ENCODE data around the gene ADCY2. TPM values are rescaled to one million over a fixed set of nuclear protein-coding genes. Genes with fewer than 3 reads are reported as not detected.

Gene ADCY2
- total and polyA plus RNA-seq, 9 of the 15 experiments (the other 6 are each of a cell fraction or from before 2014, with no cell fraction given): 0.01 to 0.15 (median 0.03) TPM; not detected in 5

- 0 out of 2 replicates have a peak, but pooled peaks have one; percentile 11 for TF ChIP-seq SMARCE1 (IDR thresholded peaks at IDR 0.05)
- TF ChIP-seq PBX2 (CRISPR knock-in tag; IDR thresholded peaks at IDR 0.05; ENCODE audit: low read depth): no peak
- no peak for TF ChIP-seq PBX2 (tag; conservative IDR thresholded peaks at IDR 0.05; ENCODE audit: low read depth)
- TF ChIP-seq HNRNPL (IDR thresholded peaks at IDR 0.05; ENCODE audit: low read depth, low read length): peak; percentile 97
- no peak for TF ChIP-seq ZNF592 (IDR thresholded peaks at IDR 0.05)
- TF ChIP-seq FOXK2 (conservative IDR thresholded peaks at IDR 0.05 in 1 of 2, IDR thresholded peaks at IDR 0.05 in 1 of 2; ENCODE audit: low read depth in 2 of 2): peak in 1 of 2 experiments; percentile 45; a peak in 2 of 4 replicates
- TF ChIP-seq RAD21 (CRISPR knock-in tag; conservative IDR thresholded peaks at IDR 0.05 in 1 of 2, IDR thresholded peaks at IDR 0.05 in 1 of 2): no peak
- TF ChIP-seq POLR3A (IDR thresholded peaks at IDR 0.05; ENCODE audit: borderline replicate concordance, extremely low read depth, insufficient read depth, insufficient read length): no peak
- no peak for TF ChIP-seq CCAR2 (IDR thresholded peaks at IDR 0.05; ENCODE audit: low read depth, low read length)
- TF ChIP-seq ZFP1 (CRISPR knock-in tag; IDR thresholded peaks at IDR 0.05): no peak
- TF ChIP-seq STAG1 (CRISPR knock-in tag; IDR thresholded peaks at IDR 0.05; ENCODE audit: borderline replicate concordance): no peak
- no peak for TF ChIP-seq HMGN3 (IDR thresholded peaks at IDR 0.05; ENCODE audit: borderline replicate concordance, extremely low read depth, insufficient read length, low read depth, low read length)
- TF ChIP-seq KLF16 (IDR thresholded peaks at IDR 0.05): peak; percentile 28; the same call in 1 of the 2 replicates
- no peak for TF ChIP-seq NFE2 (IDR thresholded peaks at IDR 0.05; ENCODE audit: low read depth)
- TF ChIP-seq BCOR (IDR thresholded peaks at IDR 0.05): no peak
- no peak for TF ChIP-seq SNIP1 (IDR thresholded peaks at IDR 0.05; ENCODE audit: low read depth)
- peak; percentile 20; the same call in 1 of the 2 replicates for TF ChIP-seq CREB3L1 (IDR thresholded peaks at IDR 0.05; ENCODE audit: borderline replicate concordance, low read depth)
- TF ChIP-seq ZC3H11A (IDR thresholded peaks at IDR 0.05; ENCODE audit: low read depth, low read length): no peak
- TF ChIP-seq TCF3 (CRISPR knock-in tag; IDR thresholded peaks at IDR 0.05): no peak
- TF ChIP-seq SNAPC5 (CRISPR knock-in tag; IDR thresholded peaks at IDR 0.05): no peak
Observed at GRCh38 chr5:7868773-7869473, 473.0 kb downstream of the ADCY2 start, which contains the start of the genes FASTKD3 and MTRR (continued).

Data from K562 (cell line).